Thoracic aorta (tissue), 2 donors: ENCODE results near the gene PRUNE2. TPM values are rescaled to one million over a fixed set of nuclear protein-coding genes. Genes with fewer than 3 reads are reported as not detected.

Experiments used
- ATAC-seq: fragments of 150-250 bp; one replicate; pipeline ENCODE4 v1.8.0; 2017; ENCODE audit warnings: low read depth; ENCODE audit not compliant: insufficient number of reproducible peaks, low FRiP score
- DNase-seq: peaks from one replicate; pipeline ENCODE4 v3.0.0-alpha.2; 2020; ENCODE audit warnings: low spot score
- H3K27ac ChIP-seq, 2 donors: fragments of 200-600 bp; sonication (generic); 1 replicate in 1 of 2; 2 replicates in 1 of 2; pipeline ENCODE4 v1.5.1; 2016; ENCODE audit warnings: mild to moderate bottlenecking in 2 of 2, moderate library complexity in 2 of 2
- H3K27me3 ChIP-seq: fragments of 200-600 bp; sonication (generic); replicated peaks from 2 replicates; pipeline ENCODE4 v1.6.0; 2016; ENCODE audit warnings: mild to moderate bottlenecking; ENCODE audit not compliant: insufficient read depth
- H3K36me3 ChIP-seq: fragments of 200-600 bp; sonication (generic); one replicate; pipeline ENCODE4 v1.5.1; 2016
- H3K4me1 ChIP-seq, 2 donors: fragments of 200-600 bp; sonication (generic); 1 replicate in 1 of 2; 2 replicates in 1 of 2; pipeline versions ENCODE4 v1.5.1 to v1.6.0; 2016; ENCODE audit warnings: low read depth in 2 of 2, mild to moderate bottlenecking in 1 of 2; ENCODE audit not compliant: control insufficient read depth in 1 of 2
- H3K4me3 ChIP-seq: fragments of 200-600 bp; sonication (generic); 2 replicates; pipeline ENCODE4 v1.5.1; 2016; ENCODE audit warnings: mild to moderate bottlenecking
- H3K9me3 ChIP-seq: fragments of 200-600 bp; sonication (generic); 2 replicates; pipeline ENCODE4 v1.5.1; 2016
- total RNA-seq, 2 donors: library from RNA; depleted of rRNA; stranded (reverse); fragments of >200 nt; gene quantifications; one replicate each; pipeline versions ENCODE4 v1.1.0 to v1.2.3, GENCODE V29; 2016
- TF ChIP-seq, protein P1 (sequence below): fragments of 200-600 bp; sonication (generic); IDR thresholded peaks from one replicate; pipeline ENCODE4 v1.5.1; 2019; ENCODE audit warnings: antibody characterized with exemption

The PRUNE2 gene
- total RNA-seq, 2 donors from 2014 or later = 360 to 420 TPM

GRCh38 chr9:76707510-76707909 is 198.4 kb downstream of the PRUNE2 start:
- no peaks in the 10 kb centered on the region for H3K27me3 ChIP-seq
- H3K36me3 ChIP-seq = peaks cover 40% of the 10 kb centered on the region
- DNase-seq (no peak), ATAC-seq (no peak)
- H3K27ac ChIP-seq = no peak overlapping the region
- no peak overlapping the region for H3K4me3 ChIP-seq
- peaks cover 0 to 8% of the 10 kb centered on the region in 2 donors for H3K4me1 ChIP-seq
- H3K9me3 ChIP-seq = no peaks in the 10 kb centered on the region
- TF ChIP-seq, protein P1, sequence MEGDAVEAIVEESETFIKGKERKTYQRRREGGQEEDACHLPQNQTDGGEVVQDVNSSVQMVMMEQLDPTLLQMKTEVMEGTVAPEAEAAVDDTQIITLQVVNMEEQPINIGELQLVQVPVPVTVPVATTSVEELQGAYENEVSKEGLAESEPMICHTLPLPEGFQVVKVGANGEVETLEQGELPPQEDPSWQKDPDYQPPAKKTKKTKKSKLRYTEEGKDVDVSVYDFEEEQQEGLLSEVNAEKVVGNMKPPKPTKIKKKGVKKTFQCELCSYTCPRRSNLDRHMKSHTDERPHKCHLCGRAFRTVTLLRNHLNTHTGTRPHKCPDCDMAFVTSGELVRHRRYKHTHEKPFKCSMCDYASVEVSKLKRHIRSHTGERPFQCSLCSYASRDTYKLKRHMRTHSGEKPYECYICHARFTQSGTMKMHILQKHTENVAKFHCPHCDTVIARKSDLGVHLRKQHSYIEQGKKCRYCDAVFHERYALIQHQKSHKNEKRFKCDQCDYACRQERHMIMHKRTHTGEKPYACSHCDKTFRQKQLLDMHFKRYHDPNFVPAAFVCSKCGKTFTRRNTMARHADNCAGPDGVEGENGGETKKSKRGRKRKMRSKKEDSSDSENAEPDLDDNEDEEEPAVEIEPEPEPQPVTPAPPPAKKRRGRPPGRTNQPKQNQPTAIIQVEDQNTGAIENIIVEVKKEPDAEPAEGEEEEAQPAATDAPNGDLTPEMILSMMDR = no peak

DNA sequence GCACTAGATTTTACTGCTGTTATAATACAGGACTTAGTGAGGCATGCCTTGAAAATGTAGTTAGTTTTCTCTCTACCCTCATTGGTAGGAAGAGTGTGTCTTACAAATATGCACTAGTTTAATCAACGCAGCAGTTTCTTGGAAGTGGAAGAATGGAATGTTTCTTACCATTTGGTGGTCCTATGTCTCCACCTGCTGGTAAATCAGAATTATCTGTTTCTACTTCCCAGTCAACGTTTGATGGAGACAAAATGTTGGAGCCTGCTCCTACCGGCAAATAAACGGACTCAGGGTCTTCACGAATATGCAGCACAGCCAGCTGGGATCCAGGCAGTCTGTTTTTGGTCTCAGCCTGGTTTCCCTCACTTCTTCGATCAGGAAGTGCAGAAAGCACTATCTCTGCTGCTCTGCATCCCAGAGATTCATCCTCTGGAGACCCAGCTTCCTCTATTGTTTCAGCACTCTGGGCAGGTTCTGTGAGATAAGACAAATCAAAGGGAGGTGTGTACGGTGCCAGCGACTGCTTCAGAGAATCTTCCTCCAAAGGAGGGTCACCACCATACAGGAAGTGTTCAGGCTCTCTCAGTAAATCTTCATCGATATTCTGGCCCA is 201.2 kb downstream of the PRUNE2 start:
- no peak for DNase-seq
- no peak overlapping the region for H3K27ac ChIP-seq
- H3K9me3 ChIP-seq = no peaks in the 10 kb centered on the region
- H3K27me3 ChIP-seq = no peaks in the 10 kb centered on the region
- H3K4me1 ChIP-seq = peaks cover 21 to 36% of the 10 kb centered on the region in 2 donors
- TF ChIP-seq, protein P1 = peak; percentile 54
- peaks cover 25% of the 10 kb centered on the region for H3K36me3 ChIP-seq
- no peak for ATAC-seq
- no peak overlapping the region for H3K4me3 ChIP-seq

- Histone ChIP-seq H3K27me3 (no peaks in the 10 kb centered on the region), H3K4me1 (peaks cover 21 to 39% of the 10 kb centered on the region in 2 donors), H3K36me3 (peaks cover 22% of the 10 kb centered on the region), H3K9me3 (no peaks in the 10 kb centered on the region), H3K27ac (no peak overlapping the region), H3K4me3 (no peak overlapping the region)
- DNase-seq = no peak
- TF ChIP-seq, protein P1 = no peak
- no peak for ATAC-seq
Measured at GRCh38 chr9:76703270-76703669, 202.6 kb downstream of the PRUNE2 start.

GRCh38 chr9:76701441-76702039 is 204.4 kb downstream of the PRUNE2 start:
- no peaks in the 10 kb centered on the region for H3K9me3 ChIP-seq
- H3K27me3 ChIP-seq = no peaks in the 10 kb centered on the region
- H3K4me1 ChIP-seq = peaks cover 21 to 39% of the 10 kb centered on the region in 2 donors
- peak overlapping the region; percentile 44 to 46 for H3K27ac ChIP-seq
- peaks cover 19% of the 10 kb centered on the region for H3K36me3 ChIP-seq
- H3K4me3 ChIP-seq = no peak overlapping the region
- ATAC-seq (no peak), DNase-seq (no peak)
- TF ChIP-seq, protein P1 = no peak

DNA sequence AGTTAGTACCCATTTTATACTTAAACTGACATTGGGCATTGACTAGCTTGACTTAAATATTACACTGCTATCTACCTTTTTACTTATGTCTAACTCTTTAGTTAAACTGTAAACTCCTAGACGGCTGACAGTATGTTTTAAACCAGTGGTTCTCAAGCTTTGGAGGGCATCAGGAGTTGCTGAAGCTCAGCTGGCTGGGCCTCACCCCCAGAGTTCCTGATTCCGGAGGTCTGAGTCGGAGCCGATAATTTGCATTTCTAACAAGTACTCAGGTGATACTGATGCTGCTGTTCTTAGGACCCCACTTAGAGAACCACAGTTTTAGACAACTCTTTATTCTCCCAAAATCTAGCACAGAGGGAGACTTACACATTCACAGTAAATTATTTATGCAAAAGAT is 205.0 kb downstream of the PRUNE2 start:
- H3K4me1 ChIP-seq = peaks cover 21 to 39% of the 10 kb centered on the region in 2 donors
- DNase-seq (no peak), ATAC-seq (no peak)
- peak overlapping the region; percentile 44 to 46 for H3K27ac ChIP-seq
- peaks cover 18% of the 10 kb centered on the region for H3K36me3 ChIP-seq
- TF ChIP-seq, protein P1 = no peak
- no peak overlapping the region for H3K4me3 ChIP-seq
- no peaks in the 10 kb centered on the region for H3K9me3 ChIP-seq
- no peaks in the 10 kb centered on the region for H3K27me3 ChIP-seq
